HepG2 (cell line): Measurements from ENCODE around the gene VDR. TPM values are rescaled to one million over a fixed set of nuclear protein-coding genes. Genes with fewer than 3 reads are reported as not detected.

Source experiments
- ATAC-seq: fragments of 200-7000 bp; cut with Tn5 transposase; 3 replicates; pipeline ENCODE4 v1.9.1; 2020; ENCODE audit warnings: mild to moderate bottlenecking, moderate library complexity
- BruUV-seq: library from RNA; stranded (reverse); fragments of 400-500 nt; replicated peaks from 2 replicates; lab custom pipeline; 2021; lab: Mats Ljungman, UMichigan
- CTCF ChIA-PET: fragments of 300-600 bp; formaldehyde crosslinking; extraction: SDS; loops from one replicate; lab custom pipeline; 2021; ENCODE audit warnings: low total read pairs, inconsistent platforms, low intra/inter-chr PET ratio; lab: Yijun Ruan, JAX
- POLR2A ChIA-PET: fragments of 350-600 bp; sonication (Branson Sonifier 250); formaldehyde crosslinking; loops from one replicate; lab custom pipeline; 2020; ENCODE audit warnings: antibody characterized with exemption, inconsistent platforms; lab: Yijun Ruan, JAX
- DNase-seq: peaks from one replicate; pipeline ENCODE4 v3.0.0-alpha.2; 2015; ENCODE audit warnings: low spot score
- FAIRE-seq: peaks from 3 replicates; lab custom pipeline; 2011; peaks lifted over from hg19 to GRCh38; lab: Jason Lieb, UNC
- H2AFZ ChIP-seq: one replicate; pipeline ENCODE4 v1.6.1; 2011; ENCODE audit warnings: low read length, inconsistent platforms
- H3K27ac ChIP-seq: fragments of 300-600 bp; 3 replicates; pipeline ENCODE4 v1.8.0; 2011; ENCODE audit warnings: mixed run types, mild to moderate bottlenecking, mixed read lengths, low read length, inconsistent platforms; ENCODE audit not compliant: insufficient read depth; ENCODE audit errors: extremely low read length
- H3K27me3 ChIP-seq, 2 experiments: fragments of 200-600 bp in 1 of 2; 2 replicates in 1 of 2; 3 replicates in 1 of 2; pipeline versions ENCODE4 v1.6.0 to v1.8.0; 2011; ENCODE audit warnings: low read length in 2 of 2, mild to moderate bottlenecking in 2 of 2, moderate library complexity in 2 of 2, inconsistent platforms in 1 of 2; ENCODE audit not compliant: insufficient read depth in 2 of 2, control insufficient read depth in 1 of 2
- H3K36me3 ChIP-seq, 2 experiments: fragments of 200-600 bp in 1 of 2; replicated peaks in 1 of 2; 2 replicates in 1 of 2; 3 replicates in 1 of 2; pipeline versions ENCODE4 v1.5.1 to v1.8.0; 2011; ENCODE audit warnings: low read length in 2 of 2, inconsistent platforms in 1 of 2; ENCODE audit not compliant: insufficient read depth in 2 of 2, control insufficient read depth in 1 of 2
- H3K4me1 ChIP-seq: 2 replicates; pipeline ENCODE4 v1.5.1; 2012; ENCODE audit warnings: low read length, inconsistent platforms; ENCODE audit not compliant: insufficient read depth
- H3K4me2 ChIP-seq: 2 replicates; pipeline ENCODE4 v1.6.0; 2011; ENCODE audit warnings: low read depth, low read length, inconsistent platforms
- H3K4me3 ChIP-seq, 3 experiments: fragments of 200-600 bp in 1 of 3; sonication (generic), shearing (Covaris generic) in 1 of 3; replicated peaks in 1 of 3; 2 replicates each; pipeline ENCODE4 v1.5.1; 2011 to 2016; ENCODE audit warnings: low read length in 3 of 3, inconsistent platforms in 2 of 3, low read depth in 2 of 3, mild to moderate bottlenecking in 2 of 3, control low read depth in 1 of 3, mixed read lengths in 1 of 3; ENCODE audit not compliant: insufficient read depth in 1 of 3
- H3K79me2 ChIP-seq: one replicate; pipeline ENCODE4 v1.6.1; 2011; ENCODE audit warnings: low read length, inconsistent platforms; ENCODE audit not compliant: insufficient read depth
- H3K9ac ChIP-seq: 2 replicates; pipeline ENCODE4 v1.6.0; 2011; ENCODE audit warnings: mild to moderate bottlenecking, low read depth, low read length, inconsistent platforms; ENCODE audit not compliant: insufficient read depth
- H3K9me3 ChIP-seq: 2 replicates; pipeline ENCODE4 v1.5.1; 2012; ENCODE audit warnings: mild to moderate bottlenecking, low read length
- H4K20me1 ChIP-seq: 2 replicates; pipeline ENCODE4 v1.6.0; 2011; ENCODE audit warnings: inconsistent platforms, mild to moderate bottlenecking, low read length, moderate library complexity; ENCODE audit not compliant: insufficient read depth
- AGO2 ChIP-seq: fragments of 200-400 bp; formaldehyde crosslinking; optimal IDR thresholded peaks from 2 replicates; pipeline ENCODE3; 2017; ENCODE audit warnings: mild to moderate bottlenecking, low read depth, low read length, moderate library complexity
- HNF4A ChIP-seq: sonication (generic); formaldehyde crosslinking; IDR thresholded peaks from 2 replicates; pipeline ENCODE4 v1.4.0; 2020; ENCODE audit warnings: missing genetic modification reagents
- JUN ChIP-seq: sonication (generic); formaldehyde crosslinking; IDR thresholded peaks from 2 replicates; pipeline ENCODE4 v1.4.0; 2020; ENCODE audit warnings: mild to moderate bottlenecking, missing genetic modification reagents
- POLR2A ChIP-seq, 2 experiments: IDR thresholded peaks; 2 replicates each; pipeline ENCODE4 v1.6.1; 2011; ENCODE audit warnings: low read depth in 2 of 2, low read length in 2 of 2, mild to moderate bottlenecking in 1 of 2, moderate library complexity in 1 of 2; ENCODE audit not compliant: insufficient read depth in 1 of 2
- SMARCC2 ChIP-seq: fragments of 450-650 bp; IDR thresholded peaks from 2 replicates; pipeline ENCODE4 v1.6.1; 2017; ENCODE audit warnings: antibody characterized with exemption, mild to moderate bottlenecking
- ZNF138 ChIP-seq: sonication (generic); formaldehyde crosslinking; IDR thresholded peaks from 2 replicates; pipeline ENCODE4 v1.5.0; 2020; ENCODE audit warnings: mild to moderate bottlenecking, low read depth, missing genetic modification reagents
- ZNF501 ChIP-seq: sonication (generic); formaldehyde crosslinking; IDR thresholded peaks from 2 replicates; pipeline ENCODE4 v1.5.1; 2020; ENCODE audit warnings: mild to moderate bottlenecking, moderate library complexity, missing genetic modification reagents
- ZNF839 ChIP-seq: sonication (generic); formaldehyde crosslinking; IDR thresholded peaks from 2 replicates; pipeline ENCODE4 v1.4.0; 2020; ENCODE audit warnings: missing genetic modification reagents, mild to moderate bottlenecking, borderline replicate concordance
- WGBS: methylation state at CpG from one replicate; pipeline ENCODE4 v1.1.6; 2017; ENCODE audit warnings: low lambda C conversion rate; 5-methylcytosine and 5-hydroxymethylcytosine counted together
- in situ Hi-C: cut with HindIII; loops from 2 replicates; pipeline ENCODE4 v1.10.0; 2017; ENCODE audit warnings: low pct_unique_long_range_greater_than_20kb; ENCODE audit not compliant: extremely low pct_ligation_motif_present
- intact Hi-C: fragments of 100-400 bp; cut with micrococcal nuclease; formaldehyde crosslinking; loops from one replicate; pipeline ENCODE4 v1.10.0; 2022; ENCODE audit not compliant: unreplicated experiment
- polyA plus RNA-seq, 8 experiments: library from polyadenylated mRNA; depleted of rRNA in 3 of 8; stranded (reverse) in 7 of 8; unstranded in 1 of 8; fragments of >200 nt; fragmentation: Illumina TruSeq in 4 of 8; extraction: Trizol in 4 of 8; gene quantifications; 2 replicates each; pipeline versions ENCODE4 v1.2.1 to v1.2.3, GENCODE V29; 2011 to 2016; ENCODE audit warnings: low read depth in 4 of 8, missing spikeins in 1 of 8, mixed read lengths in 1 of 8; ENCODE audit not compliant: insufficient read depth in 1 of 8
- total RNA-seq, 5 experiments: library from RNA; depleted of rRNA; stranded (reverse); fragments of >200 nt; fragmentation: Illumina TruSeq; extraction: Trizol; gene quantifications; 2 replicates each; pipeline ENCODE4 v1.2.3, GENCODE V29; 2016; ENCODE audit warnings: low read depth in 1 of 5
- TF ChIP-seq, protein P1 (sequence below): sonication (generic); formaldehyde crosslinking; IDR thresholded peaks from 2 replicates; pipeline ENCODE4 v1.4.0; 2020; ENCODE audit warnings: mild to moderate bottlenecking, missing genetic modification reagents, borderline replicate concordance
- TF ChIP-seq, protein P2 (sequence below): sonication (generic); formaldehyde crosslinking; IDR thresholded peaks from 2 replicates; pipeline ENCODE4 v1.4.0; 2020; ENCODE audit warnings: missing genetic modification reagents
- TF ChIP-seq, protein P3 (sequence below): sonication (generic); formaldehyde crosslinking; IDR thresholded peaks from 2 replicates; pipeline ENCODE4 v1.4.0; 2020; ENCODE audit warnings: mild to moderate bottlenecking, missing genetic modification reagents
- TF ChIP-seq, protein P4 (sequence below): sonication (generic); formaldehyde crosslinking; IDR thresholded peaks from 2 replicates; pipeline ENCODE4 v1.5.0; 2020; ENCODE audit warnings: missing genetic modification reagents, mild to moderate bottlenecking, borderline replicate concordance

VDR gene
- total and polyA plus RNA-seq, 2 of the 13 experiments (the other 11 are each of a cell fraction or from before 2014, with no cell fraction given), result 0.08 to 0.33 TPM

DNA sequence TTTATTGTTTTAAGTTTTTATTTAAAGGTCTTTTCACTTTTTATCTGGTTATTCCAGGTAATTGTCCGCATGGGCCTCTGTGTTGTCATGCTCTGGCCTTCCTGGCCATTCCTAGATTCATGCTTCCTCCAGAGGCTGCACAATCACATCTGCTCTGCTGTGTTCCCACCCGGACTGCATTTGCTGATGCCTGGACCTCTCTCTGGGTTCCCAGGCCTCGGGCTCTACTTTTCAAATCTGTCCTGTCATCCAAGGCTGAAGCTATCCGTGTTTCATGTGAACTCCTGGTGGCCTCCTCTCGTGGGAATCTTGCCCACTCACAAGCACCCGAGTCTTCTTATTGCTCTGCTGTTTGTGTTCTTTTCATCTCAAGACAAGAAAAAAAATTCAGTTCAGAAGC is 16.1 kb upstream of the VDR start:
- CTCF ChIA-PET, result no interaction called here
- Histone ChIP-seq H2AFZ (no peak overlapping the region), H3K36me3 (no peaks in the 10 kb centered on the region), H3K4me3 (no peak overlapping the region), H3K79me2 (no peaks in the 10 kb centered on the region), H4K20me1 (no peaks in the 10 kb centered on the region), H3K4me1 (no peaks in the 10 kb centered on the region), H3K9ac (no peak overlapping the region), H3K27ac (no peak overlapping the region), H3K4me2 (no peak overlapping the region)
- intact Hi-C loops, result no loop called here
- FAIRE-seq, result no peak
- 16% methylated on average over 6 of the region's 6 CpGs for WGBS
- BruUV-seq, result no TSS peak
- no peak for DNase-seq
- TF ChIP-seq ZNF138 (no peak), ZNF839 (CRISPR knock-in tag) (no peak), HNF4A (CRISPR knock-in tag) (no peak), SMARCC2 (no peak), POLR2A (IDR thresholded peaks at IDR 0.05; ENCODE audit: insufficient read depth in 1 of 2, low read depth in 2 of 2, low read length in 2 of 2) (no peak), JUN (no peak), ZNF501 (CRISPR knock-in tag) (no peak), AGO2 (no peak)
- TF ChIP-seq, protein P1, sequence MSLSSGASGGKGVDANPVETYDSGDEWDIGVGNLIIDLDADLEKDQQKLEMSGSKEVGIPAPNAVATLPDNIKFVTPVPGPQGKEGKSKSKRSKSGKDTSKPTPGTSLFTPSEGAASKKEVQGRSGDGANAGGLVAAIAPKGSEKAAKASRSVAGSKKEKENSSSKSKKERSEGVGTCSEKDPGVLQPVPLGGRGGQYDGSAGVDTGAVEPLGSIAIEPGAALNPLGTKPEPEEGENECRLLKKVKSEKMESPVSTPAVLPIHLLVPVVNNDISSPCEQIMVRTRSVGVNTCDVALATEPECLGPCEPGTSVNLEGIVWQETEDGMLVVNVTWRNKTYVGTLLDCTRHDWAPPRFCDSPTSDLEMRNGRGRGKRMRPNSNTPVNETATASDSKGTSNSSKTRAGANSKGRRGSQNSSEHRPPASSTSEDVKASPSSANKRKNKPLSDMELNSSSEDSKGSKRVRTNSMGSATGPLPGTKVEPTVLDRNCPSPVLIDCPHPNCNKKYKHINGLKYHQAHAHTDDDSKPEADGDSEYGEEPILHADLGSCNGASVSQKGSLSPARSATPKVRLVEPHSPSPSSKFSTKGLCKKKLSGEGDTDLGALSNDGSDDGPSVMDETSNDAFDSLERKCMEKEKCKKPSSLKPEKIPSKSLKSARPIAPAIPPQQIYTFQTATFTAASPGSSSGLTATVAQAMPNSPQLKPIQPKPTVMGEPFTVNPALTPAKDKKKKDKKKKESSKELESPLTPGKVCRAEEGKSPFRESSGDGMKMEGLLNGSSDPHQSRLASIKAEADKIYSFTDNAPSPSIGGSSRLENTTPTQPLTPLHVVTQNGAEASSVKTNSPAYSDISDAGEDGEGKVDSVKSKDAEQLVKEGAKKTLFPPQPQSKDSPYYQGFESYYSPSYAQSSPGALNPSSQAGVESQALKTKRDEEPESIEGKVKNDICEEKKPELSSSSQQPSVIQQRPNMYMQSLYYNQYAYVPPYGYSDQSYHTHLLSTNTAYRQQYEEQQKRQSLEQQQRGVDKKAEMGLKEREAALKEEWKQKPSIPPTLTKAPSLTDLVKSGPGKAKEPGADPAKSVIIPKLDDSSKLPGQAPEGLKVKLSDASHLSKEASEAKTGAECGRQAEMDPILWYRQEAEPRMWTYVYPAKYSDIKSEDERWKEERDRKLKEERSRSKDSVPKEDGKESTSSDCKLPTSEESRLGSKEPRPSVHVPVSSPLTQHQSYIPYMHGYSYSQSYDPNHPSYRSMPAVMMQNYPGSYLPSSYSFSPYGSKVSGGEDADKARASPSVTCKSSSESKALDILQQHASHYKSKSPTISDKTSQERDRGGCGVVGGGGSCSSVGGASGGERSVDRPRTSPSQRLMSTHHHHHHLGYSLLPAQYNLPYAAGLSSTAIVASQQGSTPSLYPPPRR (CRISPR knock-in tag), result no peak
- TF ChIP-seq, protein P2, sequence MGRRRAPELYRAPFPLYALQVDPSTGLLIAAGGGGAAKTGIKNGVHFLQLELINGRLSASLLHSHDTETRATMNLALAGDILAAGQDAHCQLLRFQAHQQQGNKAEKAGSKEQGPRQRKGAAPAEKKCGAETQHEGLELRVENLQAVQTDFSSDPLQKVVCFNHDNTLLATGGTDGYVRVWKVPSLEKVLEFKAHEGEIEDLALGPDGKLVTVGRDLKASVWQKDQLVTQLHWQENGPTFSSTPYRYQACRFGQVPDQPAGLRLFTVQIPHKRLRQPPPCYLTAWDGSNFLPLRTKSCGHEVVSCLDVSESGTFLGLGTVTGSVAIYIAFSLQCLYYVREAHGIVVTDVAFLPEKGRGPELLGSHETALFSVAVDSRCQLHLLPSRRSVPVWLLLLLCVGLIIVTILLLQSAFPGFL (CRISPR knock-in tag), result no peak
- TF ChIP-seq, protein P3, sequence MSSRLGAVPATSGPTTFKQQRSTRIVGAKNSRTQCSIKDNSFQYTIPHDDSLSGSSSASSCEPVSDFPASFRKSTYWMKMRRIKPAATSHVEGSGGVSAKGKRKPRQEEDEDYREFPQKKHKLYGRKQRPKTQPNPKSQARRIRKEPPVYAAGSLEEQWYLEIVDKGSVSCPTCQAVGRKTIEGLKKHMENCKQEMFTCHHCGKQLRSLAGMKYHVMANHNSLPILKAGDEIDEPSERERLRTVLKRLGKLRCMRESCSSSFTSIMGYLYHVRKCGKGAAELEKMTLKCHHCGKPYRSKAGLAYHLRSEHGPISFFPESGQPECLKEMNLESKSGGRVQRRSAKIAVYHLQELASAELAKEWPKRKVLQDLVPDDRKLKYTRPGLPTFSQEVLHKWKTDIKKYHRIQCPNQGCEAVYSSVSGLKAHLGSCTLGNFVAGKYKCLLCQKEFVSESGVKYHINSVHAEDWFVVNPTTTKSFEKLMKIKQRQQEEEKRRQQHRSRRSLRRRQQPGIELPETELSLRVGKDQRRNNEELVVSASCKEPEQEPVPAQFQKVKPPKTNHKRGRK, result no peak
- TF ChIP-seq, protein P4, sequence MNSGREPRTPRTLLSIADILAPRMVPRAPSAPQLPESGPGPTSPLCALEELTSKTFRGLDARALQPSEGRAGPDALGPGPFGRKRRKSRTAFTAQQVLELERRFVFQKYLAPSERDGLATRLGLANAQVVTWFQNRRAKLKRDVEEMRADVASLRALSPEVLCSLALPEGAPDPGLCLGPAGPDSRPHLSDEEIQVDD (CRISPR knock-in tag), result no peak
- TF ChIP-seq, all 625 proteins: peak for 0
- POLR2A ChIA-PET, result no interaction called here
- Histone ChIP-seq H3K27me3 (peaks cover 0 to 3% of the 10 kb centered on the region in 2 experiments; a peak in 2 of 5 replicates), H3K9me3 (no peaks in the 10 kb centered on the region)
- in situ Hi-C loops, result no loop called here
- no peak for ATAC-seq
